Fibroblast of mammary gland (primary cell): Measurements from ENCODE around the gene BAHD1.
A peak's percentile ranks its signal among the peaks of the same experiment; 100 is the strongest.

Experiments used
- DNase-seq: peaks from one replicate; pipeline ENCODE4 v3.0.0-alpha.2; 2010; ENCODE audit warnings: low read depth
- H3K4me3 ChIP-seq: 2 replicates; pipeline ENCODE4 v1.5.1; 2011; ENCODE audit warnings: low read depth, mild to moderate bottlenecking, low read length, moderate library complexity; ENCODE audit not compliant: control insufficient read depth
- TF ChIP-seq, protein P1 (sequence below): conservative IDR thresholded peaks from 2 replicates; pipeline ENCODE4 v1.5.1; 2011; ENCODE audit warnings: low read depth, low read length, inconsistent platforms; ENCODE audit not compliant: control insufficient read depth, insufficient read depth

Gene BAHD1

DNA sequence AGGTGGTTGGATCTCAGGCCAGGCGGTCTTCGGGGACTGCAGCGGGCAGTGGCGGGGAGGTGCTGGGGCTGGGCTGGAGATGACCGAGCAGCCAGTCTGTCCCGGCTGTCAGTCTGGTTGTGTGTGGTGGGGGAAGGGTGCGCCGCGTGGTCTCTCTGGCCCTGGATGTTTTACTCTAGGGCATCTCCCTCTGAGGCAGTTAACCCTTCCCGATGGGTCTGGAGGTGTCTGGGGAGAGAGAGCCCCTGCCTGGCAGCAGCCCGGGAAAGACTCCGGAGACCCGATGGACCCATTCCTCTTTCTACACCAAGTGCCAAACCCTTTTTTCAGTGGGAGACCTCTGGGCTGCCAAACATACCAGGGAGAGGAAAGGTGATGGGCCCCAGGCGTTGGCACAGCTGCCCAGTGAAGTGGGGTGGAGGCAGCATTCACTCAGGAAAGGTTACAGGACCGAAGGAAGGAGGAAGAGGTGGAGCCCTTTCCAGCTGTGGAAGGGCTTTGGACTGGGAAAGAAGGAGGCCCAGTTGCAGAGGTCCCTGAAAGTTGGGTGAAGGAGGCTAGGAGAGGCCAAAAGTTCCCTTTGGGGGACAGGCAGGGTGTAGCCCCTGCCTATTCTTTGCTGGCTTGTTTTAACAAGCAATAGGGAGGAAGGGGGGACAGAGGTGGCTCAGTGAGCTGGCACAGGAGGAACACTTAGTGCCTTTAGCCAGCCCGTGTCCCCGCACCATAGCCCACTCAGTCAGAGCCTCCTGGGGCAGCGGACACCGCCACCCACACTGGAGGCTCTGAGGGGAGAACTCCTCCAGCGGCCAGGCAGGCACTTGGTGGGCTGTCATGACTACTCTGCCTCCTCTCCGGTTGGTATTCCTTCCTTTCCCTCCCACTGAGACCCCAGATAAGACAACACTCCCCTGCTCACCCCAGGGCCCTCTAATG, 2.7 kb upstream of the BAHD1 start:
- H3K4me3 ChIP-seq, result no peak overlapping the region
- DNase-seq, result no peak
- TF ChIP-seq, protein P1, sequence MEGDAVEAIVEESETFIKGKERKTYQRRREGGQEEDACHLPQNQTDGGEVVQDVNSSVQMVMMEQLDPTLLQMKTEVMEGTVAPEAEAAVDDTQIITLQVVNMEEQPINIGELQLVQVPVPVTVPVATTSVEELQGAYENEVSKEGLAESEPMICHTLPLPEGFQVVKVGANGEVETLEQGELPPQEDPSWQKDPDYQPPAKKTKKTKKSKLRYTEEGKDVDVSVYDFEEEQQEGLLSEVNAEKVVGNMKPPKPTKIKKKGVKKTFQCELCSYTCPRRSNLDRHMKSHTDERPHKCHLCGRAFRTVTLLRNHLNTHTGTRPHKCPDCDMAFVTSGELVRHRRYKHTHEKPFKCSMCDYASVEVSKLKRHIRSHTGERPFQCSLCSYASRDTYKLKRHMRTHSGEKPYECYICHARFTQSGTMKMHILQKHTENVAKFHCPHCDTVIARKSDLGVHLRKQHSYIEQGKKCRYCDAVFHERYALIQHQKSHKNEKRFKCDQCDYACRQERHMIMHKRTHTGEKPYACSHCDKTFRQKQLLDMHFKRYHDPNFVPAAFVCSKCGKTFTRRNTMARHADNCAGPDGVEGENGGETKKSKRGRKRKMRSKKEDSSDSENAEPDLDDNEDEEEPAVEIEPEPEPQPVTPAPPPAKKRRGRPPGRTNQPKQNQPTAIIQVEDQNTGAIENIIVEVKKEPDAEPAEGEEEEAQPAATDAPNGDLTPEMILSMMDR, result no peak

DNA sequence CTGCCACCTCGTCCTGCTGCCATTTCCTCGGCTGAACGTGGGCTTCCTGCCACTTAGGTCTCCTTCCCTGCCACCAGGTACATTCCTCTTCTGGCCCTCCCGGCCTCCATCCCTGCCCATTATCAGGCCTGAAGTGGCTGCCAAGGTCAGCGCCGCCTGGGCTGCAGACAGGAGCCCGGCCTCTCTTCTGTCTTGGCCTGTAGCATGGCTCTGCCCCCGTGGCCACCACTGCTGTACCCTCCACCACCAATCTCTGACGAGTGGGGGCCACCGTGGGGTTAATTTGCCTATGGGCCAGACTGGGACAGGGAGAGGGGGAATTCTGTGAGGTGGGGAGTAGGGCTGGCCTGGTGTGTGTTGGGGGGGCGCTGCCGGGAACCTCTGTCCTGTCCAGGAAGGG, 2.0 kb upstream of the BAHD1 start:
- TF ChIP-seq, protein P1, result no peak
- DNase-seq, result no peak
- H3K4me3 ChIP-seq, result no peak overlapping the region

DNA sequence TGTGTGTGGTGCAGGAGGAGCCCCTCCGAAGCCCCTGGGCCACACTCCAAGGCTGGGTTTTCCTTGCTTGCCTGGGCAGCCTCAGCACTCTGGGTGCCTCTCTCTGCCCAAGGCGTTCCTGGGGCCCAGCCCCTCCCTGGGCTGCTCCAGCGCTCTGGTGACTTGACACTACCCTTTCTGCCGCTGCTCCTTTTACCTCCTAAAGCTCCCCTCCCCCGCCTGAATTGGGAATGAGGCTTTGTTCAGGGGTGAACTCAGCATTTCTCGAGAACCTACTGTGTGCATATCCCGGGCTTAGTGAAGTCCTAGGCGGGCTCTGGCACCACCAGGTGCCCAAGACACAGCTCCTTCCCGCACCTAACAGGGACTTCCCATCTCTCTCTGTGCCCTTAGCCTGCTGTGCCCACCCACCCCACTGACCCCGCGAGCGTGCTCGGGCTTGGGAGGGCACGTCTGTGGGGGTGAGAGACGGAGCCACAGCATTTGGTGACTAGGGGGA, 1.2 kb upstream of the BAHD1 start:
- DNase-seq, result no peak
- TF ChIP-seq, protein P1, result no peak
- peak overlapping the region; percentile 61 for H3K4me3 ChIP-seq

DNA sequence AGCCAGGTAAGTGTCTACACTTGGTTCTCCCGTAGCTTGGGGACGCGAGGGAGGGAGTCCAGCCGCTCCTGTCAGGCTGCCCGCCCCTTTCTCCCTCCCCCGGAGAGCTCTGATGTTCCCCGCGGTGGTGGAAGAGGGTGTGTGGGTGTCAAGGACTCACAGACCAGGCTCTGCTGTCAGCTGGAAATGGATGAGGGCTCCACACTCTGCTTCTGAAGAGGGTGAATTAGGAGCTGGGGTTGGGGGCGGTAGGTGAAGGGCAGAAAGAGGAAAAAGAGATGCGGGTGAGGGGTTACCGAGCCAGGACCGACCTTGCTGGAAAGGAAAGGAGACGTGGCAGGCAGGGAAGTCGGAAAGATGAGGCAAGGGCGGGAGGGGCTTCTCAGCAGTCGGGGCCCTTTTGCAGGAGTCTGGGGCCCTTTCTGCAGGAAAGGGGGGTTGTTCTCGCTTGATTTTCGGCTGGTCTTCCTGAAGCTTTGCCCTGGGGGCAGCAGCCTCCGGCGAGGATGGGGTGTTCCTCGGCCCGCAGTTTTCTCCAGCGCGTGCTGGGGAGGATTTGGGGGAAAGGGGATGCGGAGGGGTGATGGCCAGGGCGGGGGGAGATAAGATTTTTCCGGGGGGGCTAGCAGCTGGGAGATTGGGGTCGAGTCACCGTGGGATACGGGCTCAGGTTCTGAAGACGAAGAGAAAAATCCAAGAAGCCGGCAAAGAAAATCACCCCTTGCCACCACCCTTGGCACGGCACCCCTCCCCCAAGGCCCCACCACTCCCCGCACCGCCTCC, 602 bp upstream of the BAHD1 start:
- TF ChIP-seq, protein P1, result no peak
- H3K4me3 ChIP-seq, result peak overlapping the region; percentile 61
- peak; percentile 47 for DNase-seq

DNA sequence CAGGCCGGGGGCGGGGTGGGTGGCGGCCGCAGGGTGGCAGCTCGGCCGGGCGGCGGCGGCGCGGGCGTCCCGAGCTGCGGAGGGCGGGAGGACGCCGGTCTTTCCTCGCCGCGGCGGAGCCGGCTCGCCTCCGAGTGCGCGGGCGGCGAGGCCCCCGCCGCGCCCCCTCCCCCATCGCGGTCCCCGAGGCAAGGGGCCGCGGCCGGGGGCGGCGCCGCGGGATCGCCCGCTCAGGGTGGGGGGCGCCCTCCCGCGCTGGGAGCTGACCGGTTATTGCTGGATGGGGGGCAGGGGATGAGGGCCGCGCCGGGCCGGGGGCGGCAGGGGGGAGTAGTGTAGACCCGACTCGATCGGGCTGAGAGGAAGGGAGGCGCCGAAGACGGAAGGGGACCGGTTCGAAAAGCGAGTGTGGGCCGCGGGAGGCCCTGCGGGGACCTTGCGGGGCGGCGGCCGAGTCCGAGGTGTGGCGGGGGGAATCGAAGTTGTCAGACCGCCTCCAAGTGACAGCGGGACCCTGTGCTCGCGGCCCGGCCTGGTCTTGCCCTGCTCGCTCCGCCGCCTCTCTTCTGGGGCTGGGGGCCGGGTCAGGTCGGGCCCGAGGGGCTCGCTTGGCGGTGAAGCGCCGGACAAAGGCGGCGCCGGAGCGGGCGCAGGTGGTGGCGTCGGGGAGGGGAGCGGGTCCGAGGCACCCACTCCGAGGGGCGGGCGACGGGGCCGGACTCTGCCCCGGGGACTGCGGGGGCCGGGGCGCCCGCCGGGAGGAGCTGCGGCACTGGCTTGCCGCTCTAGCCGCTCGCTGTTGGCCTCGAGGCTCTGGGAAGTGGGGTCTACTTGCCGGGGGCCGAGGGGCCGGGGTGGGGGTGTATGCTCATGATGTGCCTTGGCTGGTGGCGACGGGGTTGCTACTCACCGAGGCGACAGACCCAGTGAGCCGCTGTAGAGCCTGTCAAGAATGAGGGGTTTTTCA, 1.1 kb downstream of the BAHD1 start:
- TF ChIP-seq, protein P1, result no peak
- peak overlapping the region; percentile 57 for H3K4me3 ChIP-seq
- no peak for DNase-seq

DNA sequence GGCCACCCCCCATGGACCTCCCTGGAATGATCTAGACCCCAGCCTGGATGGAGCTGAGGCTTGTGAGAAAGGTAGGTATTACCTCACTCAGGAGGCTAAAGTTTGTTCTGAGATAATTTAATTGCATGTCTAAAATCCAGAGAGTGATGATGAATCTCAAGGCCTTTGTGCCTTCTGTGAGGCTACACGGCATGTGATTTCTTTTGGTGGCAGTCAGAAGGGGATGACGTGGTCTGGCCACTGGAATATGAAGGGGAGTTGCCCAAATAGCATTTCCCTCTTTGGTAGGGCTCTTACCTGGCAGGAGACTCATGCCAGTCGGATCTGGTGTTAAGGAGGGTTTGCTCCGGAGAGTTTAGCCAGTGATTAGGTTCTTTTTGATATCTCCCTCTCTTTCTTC, 2.5 kb downstream of the BAHD1 start:
- TF ChIP-seq, protein P1, result no peak
- H3K4me3 ChIP-seq, result no peak overlapping the region
- no peak for DNase-seq
